ENCODE results near the gene COL23A1. TPM values are rescaled to one million over a fixed set of nuclear protein-coding genes. Genes with fewer than 3 reads are reported as not detected.

COL23A1 gene
- total RNA-seq, 1 experiment from 2014 or later = not detected

Small RNA genes within 50 kb of the gene (small RNA-seq; reads per million reads assigned to genes)
- not detected for gene RN7SKP70
- gene RN7SL646P = not detected

Other genes starting within 250 kb of the COL23A1 start
- 5.2 and 6.5 TPM in 2 replicates for gene CLK4, start 36.7 kb upstream of the COL23A1 start, total RNA-seq (2014; rRNA removed; shearing (Covaris generic))
- gene ZNF354A, start 140.3 kb upstream of the COL23A1 start, total RNA-seq (2014; rRNA removed; shearing (Covaris generic)) = 5.5 and 6.8 TPM in 2 replicates